Liver (tissue), 9 donors: ENCODE results near the gene AMZ1. TPM values are rescaled to one million over a fixed set of nuclear protein-coding genes. Genes with fewer than 3 reads are reported as not detected.

Experiments
- DNase-seq: peaks from one replicate; pipeline ENCODE4 v3.0.0-alpha.2; 2017; ENCODE audit warnings: low spot score
- H3K27ac ChIP-seq, 2 donors: one replicate each; pipeline ENCODE4 v1.7.0; 2013; ENCODE audit warnings: inconsistent platforms in 2 of 2, low read length in 2 of 2, control low read depth in 1 of 2, low read depth in 1 of 2, mild to moderate bottlenecking in 1 of 2
- H3K27me3 ChIP-seq, 4 donors: one replicate each; pipeline versions ENCODE4 v1.6.1 to v1.7.0; 2013; ENCODE audit warnings: low read length in 3 of 4, inconsistent platforms in 1 of 4, mild to moderate bottlenecking in 1 of 4, moderate library complexity in 1 of 4; ENCODE audit not compliant: control insufficient read depth in 4 of 4, insufficient read depth in 4 of 4
- H3K36me3 ChIP-seq, 4 donors: one replicate each; pipeline versions ENCODE4 v1.6.1 to v1.7.0; 2013; ENCODE audit warnings: low read length in 3 of 4, mild to moderate bottlenecking in 3 of 4, low read depth in 1 of 4, moderate library complexity in 1 of 4; ENCODE audit not compliant: control insufficient read depth in 4 of 4, insufficient read depth in 3 of 4
- H3K4me1 ChIP-seq, 4 donors: one replicate each; pipeline versions ENCODE4 v1.6.1 to v1.7.0; 2013; ENCODE audit warnings: low read length in 3 of 4, mild to moderate bottlenecking in 3 of 4, moderate library complexity in 1 of 4; ENCODE audit not compliant: control insufficient read depth in 4 of 4, insufficient read depth in 4 of 4
- H3K4me3 ChIP-seq, 3 donors: one replicate each; pipeline versions ENCODE4 v1.6.1 to v1.7.0; 2013; ENCODE audit warnings: low read length in 3 of 3, control low read depth in 1 of 3, low read depth in 1 of 3, mild to moderate bottlenecking in 1 of 3
- H3K9ac ChIP-seq, 2 donors: one replicate each; pipeline ENCODE4 v1.7.0; 2013; ENCODE audit warnings: low read length in 2 of 2, mild to moderate bottlenecking in 2 of 2, moderate library complexity in 2 of 2, control low read depth in 1 of 2, low read depth in 1 of 2
- H3K9me3 ChIP-seq, 4 donors: one replicate each; pipeline versions ENCODE4 v1.6.1 to v1.7.0; 2013; ENCODE audit warnings: low read length in 3 of 4; ENCODE audit not compliant: control insufficient read depth in 4 of 4
- CTCF ChIP-seq: fragments of 150-350 bp; IDR thresholded peaks from 2 replicates; pipeline ENCODE4 v1.5.1; 2017; ENCODE audit warnings: improper control_type of control experiment, low read depth, low read length; ENCODE audit not compliant: missing input control
- EGR1 ChIP-seq, 2 donors: IDR thresholded peaks; 2 replicates each; pipeline ENCODE4 v1.6.1; 2016 to 2018; ENCODE audit warnings: antibody characterized with exemption in 2 of 2, low read depth in 2 of 2
- FOXA1 ChIP-seq: IDR thresholded peaks from 2 replicates; pipeline ENCODE4 v1.6.1; 2016; ENCODE audit warnings: antibody characterized with exemption
- FOXA2 ChIP-seq: IDR thresholded peaks from 2 replicates; pipeline ENCODE4 v1.6.1; 2016; ENCODE audit warnings: antibody characterized with exemption
- GABPA ChIP-seq, 2 donors: IDR thresholded peaks in 1 of 2; conservative IDR thresholded peaks in 1 of 2; 2 replicates each; pipeline ENCODE4 v1.6.1; 2016; ENCODE audit warnings: antibody characterized with exemption in 2 of 2, mild to moderate bottlenecking in 1 of 2, moderate library complexity in 1 of 2
- HNF4A ChIP-seq, 2 donors: conservative IDR thresholded peaks; 2 replicates each; pipeline ENCODE4 v1.6.1; 2016; ENCODE audit warnings: antibody characterized with exemption in 2 of 2, mild to moderate bottlenecking in 2 of 2
- HNF4G ChIP-seq: IDR thresholded peaks from 2 replicates; pipeline ENCODE4 v1.6.1; 2016; ENCODE audit warnings: antibody characterized with exemption
- JUND ChIP-seq, 2 donors: IDR thresholded peaks; 2 replicates each; pipeline ENCODE4 v1.6.1; 2016; ENCODE audit warnings: antibody characterized with exemption in 2 of 2
- NR2F2 ChIP-seq: IDR thresholded peaks from 2 replicates; pipeline ENCODE4 v1.6.1; 2016; ENCODE audit warnings: antibody characterized with exemption
- RAD21 ChIP-seq, 2 donors: IDR thresholded peaks; 2 replicates each; pipeline ENCODE4 v1.6.1; 2016; ENCODE audit warnings: antibody characterized with exemption in 2 of 2, mild to moderate bottlenecking in 2 of 2
- REST ChIP-seq: IDR thresholded peaks from 2 replicates; pipeline ENCODE4 v1.6.1; 2016; ENCODE audit warnings: antibody characterized with exemption, mild to moderate bottlenecking
- RXRA ChIP-seq, 2 donors: IDR thresholded peaks; 2 replicates each; pipeline ENCODE4 v1.6.1; 2017 to 2018; ENCODE audit warnings: antibody characterized with exemption in 2 of 2, mild to moderate bottlenecking in 1 of 2
- SP1 ChIP-seq: IDR thresholded peaks from 2 replicates; pipeline ENCODE4 v1.6.1; 2018; ENCODE audit warnings: antibody characterized with exemption, mild to moderate bottlenecking
- TAF1 ChIP-seq: conservative IDR thresholded peaks from 2 replicates; pipeline ENCODE4 v1.6.1; 2016; ENCODE audit warnings: antibody characterized with exemption, mild to moderate bottlenecking
- YY1 ChIP-seq: IDR thresholded peaks from 2 replicates; pipeline ENCODE4 v1.6.1; 2016; ENCODE audit warnings: antibody characterized with exemption, mild to moderate bottlenecking
- WGBS: extraction: QIAGEN DNeasy Blood & Tissue Kit; methylation state at CpG from one replicate; pipeline ENCODE4 v1.1.7; 2013; 5-methylcytosine and 5-hydroxymethylcytosine counted together
- polyA plus RNA-seq, 2 donors: library from polyadenylated mRNA; stranded (reverse) in 1 of 2; unstranded in 1 of 2; fragments of 200-250 nt in 1 of 2; fragments of >200 nt in 1 of 2; fragmentation: Nextera tagmentation in 1 of 2; extraction: Ambion mirVana in 1 of 2; gene quantifications; one replicate each; pipeline versions ENCODE4 v1.2.1 to v1.2.3, GENCODE V29; 2013 to 2015
- total RNA-seq, 2 donors: library from RNA; depleted of rRNA; stranded (reverse); fragments of >200 nt; gene quantifications; one replicate each; pipeline ENCODE4 v1.2.3, GENCODE V29; 2014
- TF ChIP-seq, protein P1 (sequence below): IDR thresholded peaks from 2 replicates; pipeline ENCODE4 v1.6.1; 2016; ENCODE audit warnings: antibody characterized with exemption
- TF ChIP-seq, protein P2 (sequence below): IDR thresholded peaks from 2 replicates; pipeline ENCODE4 v1.6.1; 2016; ENCODE audit warnings: antibody characterized with exemption
- donor health status: healthy.
- donor health status: healthy.
- donor health status: healthy.
- donor health status: healthy.
- donor health status: healthy.

The AMZ1 gene
- total and polyA plus RNA-seq, 4 donors: 0.10 to 1.3 (median 1.1) TPM; not detected in 1

DNA sequence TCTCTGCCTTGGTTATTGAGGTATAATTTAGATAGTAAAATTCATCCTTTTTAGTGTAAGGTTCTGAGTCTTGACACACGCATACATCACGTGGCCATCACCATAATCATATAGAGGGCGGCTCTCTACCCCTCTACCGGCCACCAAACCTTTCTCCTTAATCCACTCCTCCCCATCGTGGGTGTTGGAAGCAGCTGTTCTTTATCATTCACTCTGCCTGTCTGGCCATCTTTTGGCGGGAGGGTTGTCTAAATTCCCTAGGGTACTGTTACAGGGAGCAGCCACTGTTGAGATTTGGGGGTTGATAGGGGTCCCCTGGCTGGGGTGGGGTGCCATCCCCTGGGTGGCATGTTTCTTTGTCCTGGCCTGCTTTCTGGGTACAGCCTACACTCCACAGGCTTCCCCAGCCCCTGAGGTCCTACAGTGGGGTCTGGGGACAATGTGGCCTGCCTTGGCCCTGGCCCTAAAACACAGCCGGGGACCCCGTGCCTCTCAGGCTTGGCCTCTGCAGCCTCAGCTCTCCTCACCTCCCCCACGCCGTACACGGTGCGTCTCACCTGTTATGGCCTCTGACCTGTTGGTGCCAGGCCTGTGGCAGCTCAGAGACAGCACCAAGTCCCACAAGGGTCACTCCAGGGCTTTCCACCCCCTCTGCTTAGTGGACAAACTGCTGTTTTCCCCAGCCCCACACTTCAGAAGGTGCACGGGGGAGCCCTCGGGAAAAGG, 17.5 kb downstream of the AMZ1 start:
- H3K4me3 ChIP-seq: no peak overlapping the region
- H3K9ac ChIP-seq: no peak overlapping the region
- 85% methylated on average over 14 of the region's 14 CpGs for WGBS
- no peak for DNase-seq
- no peak for TF ChIP-seq HNF4G
- TF ChIP-seq FOXA2: no peak
- no peak for TF ChIP-seq RAD21 (IDR thresholded peaks at IDR 0.05)
- no peak for TF ChIP-seq GABPA (IDR thresholded peaks at IDR 0.05 in 1 of 2, conservative IDR thresholded peaks at IDR 0.05 in 1 of 2)
- TF ChIP-seq, protein P1, sequence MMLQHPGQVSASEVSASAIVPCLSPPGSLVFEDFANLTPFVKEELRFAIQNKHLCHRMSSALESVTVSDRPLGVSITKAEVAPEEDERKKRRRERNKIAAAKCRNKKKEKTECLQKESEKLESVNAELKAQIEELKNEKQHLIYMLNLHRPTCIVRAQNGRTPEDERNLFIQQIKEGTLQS: no peak
- no peak for TF ChIP-seq RXRA (IDR thresholded peaks at IDR 0.05)
- TF ChIP-seq TAF1: no peak
- TF ChIP-seq CTCF: no peak
- TF ChIP-seq JUND (IDR thresholded peaks at IDR 0.05): no peak
- TF ChIP-seq REST: no peak
- TF ChIP-seq EGR1 (IDR thresholded peaks at IDR 0.05; ENCODE audit: low read depth in 2 of 2): no peak
- no peak for TF ChIP-seq SP1
- no peak for TF ChIP-seq NR2F2
- TF ChIP-seq, protein P2, sequence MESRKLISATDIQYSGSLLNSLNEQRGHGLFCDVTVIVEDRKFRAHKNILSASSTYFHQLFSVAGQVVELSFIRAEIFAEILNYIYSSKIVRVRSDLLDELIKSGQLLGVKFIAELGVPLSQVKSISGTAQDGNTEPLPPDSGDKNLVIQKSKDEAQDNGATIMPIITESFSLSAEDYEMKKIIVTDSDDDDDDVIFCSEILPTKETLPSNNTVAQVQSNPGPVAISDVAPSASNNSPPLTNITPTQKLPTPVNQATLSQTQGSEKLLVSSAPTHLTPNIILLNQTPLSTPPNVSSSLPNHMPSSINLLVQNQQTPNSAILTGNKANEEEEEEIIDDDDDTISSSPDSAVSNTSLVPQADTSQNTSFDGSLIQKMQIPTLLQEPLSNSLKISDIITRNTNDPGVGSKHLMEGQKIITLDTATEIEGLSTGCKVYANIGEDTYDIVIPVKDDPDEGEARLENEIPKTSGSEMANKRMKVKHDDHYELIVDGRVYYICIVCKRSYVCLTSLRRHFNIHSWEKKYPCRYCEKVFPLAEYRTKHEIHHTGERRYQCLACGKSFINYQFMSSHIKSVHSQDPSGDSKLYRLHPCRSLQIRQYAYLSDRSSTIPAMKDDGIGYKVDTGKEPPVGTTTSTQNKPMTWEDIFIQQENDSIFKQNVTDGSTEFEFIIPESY: no peak
- no peak for TF ChIP-seq YY1
- no peak for TF ChIP-seq FOXA1
- TF ChIP-seq HNF4A (conservative IDR thresholded peaks at IDR 0.05): no peak
- H3K36me3 ChIP-seq: no peaks in the 10 kb centered on the region
- no peaks in the 10 kb centered on the region for H3K9me3 ChIP-seq
- H3K27ac ChIP-seq: no peak overlapping the region
- H3K4me1 ChIP-seq: peaks cover 0 to 17% (median 8%) of the 10 kb centered on the region in 4 donors
- no peaks in the 10 kb centered on the region for H3K27me3 ChIP-seq
